Measurements from ENCODE around the gene PSMB3.
A peak's percentile ranks its signal among the peaks of the same experiment; 100 is the strongest.

The PSMB3 gene

GRCh38 chr17:38746849-38747462, 5.6 kb upstream of the PSMB3 start (continued):
- TF ChIP-seq, protein P1, sequence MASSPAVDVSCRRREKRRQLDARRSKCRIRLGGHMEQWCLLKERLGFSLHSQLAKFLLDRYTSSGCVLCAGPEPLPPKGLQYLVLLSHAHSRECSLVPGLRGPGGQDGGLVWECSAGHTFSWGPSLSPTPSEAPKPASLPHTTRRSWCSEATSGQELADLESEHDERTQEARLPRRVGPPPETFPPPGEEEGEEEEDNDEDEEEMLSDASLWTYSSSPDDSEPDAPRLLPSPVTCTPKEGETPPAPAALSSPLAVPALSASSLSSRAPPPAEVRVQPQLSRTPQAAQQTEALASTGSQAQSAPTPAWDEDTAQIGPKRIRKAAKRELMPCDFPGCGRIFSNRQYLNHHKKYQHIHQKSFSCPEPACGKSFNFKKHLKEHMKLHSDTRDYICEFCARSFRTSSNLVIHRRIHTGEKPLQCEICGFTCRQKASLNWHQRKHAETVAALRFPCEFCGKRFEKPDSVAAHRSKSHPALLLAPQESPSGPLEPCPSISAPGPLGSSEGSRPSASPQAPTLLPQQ (tag by site-specific recombination; IDR thresholded peaks at IDR 0.05), result peak; percentile 47; the same call in 1 of the 2 replicates
- TF ChIP-seq, protein P2, sequence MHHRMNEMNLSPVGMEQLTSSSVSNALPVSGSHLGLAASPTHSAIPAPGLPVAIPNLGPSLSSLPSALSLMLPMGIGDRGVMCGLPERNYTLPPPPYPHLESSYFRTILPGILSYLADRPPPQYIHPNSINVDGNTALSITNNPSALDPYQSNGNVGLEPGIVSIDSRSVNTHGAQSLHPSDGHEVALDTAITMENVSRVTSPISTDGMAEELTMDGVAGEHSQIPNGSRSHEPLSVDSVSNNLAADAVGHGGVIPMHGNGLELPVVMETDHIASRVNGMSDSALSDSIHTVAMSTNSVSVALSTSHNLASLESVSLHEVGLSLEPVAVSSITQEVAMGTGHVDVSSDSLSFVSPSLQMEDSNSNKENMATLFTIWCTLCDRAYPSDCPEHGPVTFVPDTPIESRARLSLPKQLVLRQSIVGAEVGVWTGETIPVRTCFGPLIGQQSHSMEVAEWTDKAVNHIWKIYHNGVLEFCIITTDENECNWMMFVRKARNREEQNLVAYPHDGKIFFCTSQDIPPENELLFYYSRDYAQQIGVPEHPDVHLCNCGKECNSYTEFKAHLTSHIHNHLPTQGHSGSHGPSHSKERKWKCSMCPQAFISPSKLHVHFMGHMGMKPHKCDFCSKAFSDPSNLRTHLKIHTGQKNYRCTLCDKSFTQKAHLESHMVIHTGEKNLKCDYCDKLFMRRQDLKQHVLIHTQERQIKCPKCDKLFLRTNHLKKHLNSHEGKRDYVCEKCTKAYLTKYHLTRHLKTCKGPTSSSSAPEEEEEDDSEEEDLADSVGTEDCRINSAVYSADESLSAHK (tag by site-specific recombination; IDR thresholded peaks at IDR 0.05), result peak; percentile 97
- TF ChIP-seq WT1 (tag by site-specific recombination; IDR thresholded peaks at IDR 0.05) (0 out of 2 replicates have a peak, but pooled peaks have one; percentile 27), ZFP69B (tag by site-specific recombination; IDR thresholded peaks at IDR 0.05) (peak; percentile 59; the same call in 1 of the 2 replicates), ZNF202 (tag by site-specific recombination; IDR thresholded peaks at IDR 0.05; ENCODE audit: borderline replicate concordance) (no peak), ZNF76 (tag by site-specific recombination; IDR thresholded peaks at IDR 0.05; ENCODE audit: borderline replicate concordance, low read depth) (peak; percentile 60), ZBTB8A (tag by site-specific recombination; IDR thresholded peaks at IDR 0.05) (no peak; the same call in 1 of the 2 replicates), GLIS2 (tag by site-specific recombination; IDR thresholded peaks at IDR 0.05) (peak; percentile 71), ZNF704 (tag by site-specific recombination; IDR thresholded peaks at IDR 0.05) (no peak)
- TF ChIP-seq, protein P3, sequence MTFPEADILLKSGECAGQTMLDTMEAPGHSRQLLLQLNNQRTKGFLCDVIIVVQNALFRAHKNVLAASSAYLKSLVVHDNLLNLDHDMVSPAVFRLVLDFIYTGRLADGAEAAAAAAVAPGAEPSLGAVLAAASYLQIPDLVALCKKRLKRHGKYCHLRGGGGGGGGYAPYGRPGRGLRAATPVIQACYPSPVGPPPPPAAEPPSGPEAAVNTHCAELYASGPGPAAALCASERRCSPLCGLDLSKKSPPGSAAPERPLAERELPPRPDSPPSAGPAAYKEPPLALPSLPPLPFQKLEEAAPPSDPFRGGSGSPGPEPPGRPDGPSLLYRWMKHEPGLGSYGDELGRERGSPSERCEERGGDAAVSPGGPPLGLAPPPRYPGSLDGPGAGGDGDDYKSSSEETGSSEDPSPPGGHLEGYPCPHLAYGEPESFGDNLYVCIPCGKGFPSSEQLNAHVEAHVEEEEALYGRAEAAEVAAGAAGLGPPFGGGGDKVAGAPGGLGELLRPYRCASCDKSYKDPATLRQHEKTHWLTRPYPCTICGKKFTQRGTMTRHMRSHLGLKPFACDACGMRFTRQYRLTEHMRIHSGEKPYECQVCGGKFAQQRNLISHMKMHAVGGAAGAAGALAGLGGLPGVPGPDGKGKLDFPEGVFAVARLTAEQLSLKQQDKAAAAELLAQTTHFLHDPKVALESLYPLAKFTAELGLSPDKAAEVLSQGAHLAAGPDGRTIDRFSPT (tag by site-specific recombination; IDR thresholded peaks at IDR 0.05), result peak; percentile 45; the same call in 1 of the 2 replicates

- Histone ChIP-seq H3K36me3 (ENCODE audit: control insufficient read depth in 2 of 2, insufficient read depth in 1 of 2, low read length in 2 of 2) (no peaks in the 10 kb centered on the region; a peak in 1 of 3 replicates), H3K9me3 (ENCODE audit: control insufficient read depth, insufficient read depth, low read depth, low read length) (no peaks in the 10 kb centered on the region), H3K4me1 (ENCODE audit: control insufficient read depth, insufficient read depth, low read length) (peaks cover 39% of the 10 kb centered on the region), H3K4me3 (ENCODE audit: low read depth, low read length) (peak overlapping the region; percentile 86), H3K27ac (ENCODE audit: extremely low read depth, low read depth, low read length) (peak overlapping the region; percentile 96)
- ChIA-PET CTCF (interaction anchor here (0.7 kb wide), 1 partner anchor 13 kb away, joined by 3 read pairs; no protein-coding TSS in a partner anchor), POLR2A (interaction anchor here (0.6 kb wide), 1 partner anchor 12 kb away, joined by 3 read pairs; no protein-coding TSS in a partner anchor)
- TF ChIP-seq ZEB2 (tag by site-specific recombination; IDR thresholded peaks at IDR 0.05), result peak; percentile 43
- no peak for TF ChIP-seq ZNF521 (tag by site-specific recombination; IDR thresholded peaks at IDR 0.05)
- TF ChIP-seq, protein P4, sequence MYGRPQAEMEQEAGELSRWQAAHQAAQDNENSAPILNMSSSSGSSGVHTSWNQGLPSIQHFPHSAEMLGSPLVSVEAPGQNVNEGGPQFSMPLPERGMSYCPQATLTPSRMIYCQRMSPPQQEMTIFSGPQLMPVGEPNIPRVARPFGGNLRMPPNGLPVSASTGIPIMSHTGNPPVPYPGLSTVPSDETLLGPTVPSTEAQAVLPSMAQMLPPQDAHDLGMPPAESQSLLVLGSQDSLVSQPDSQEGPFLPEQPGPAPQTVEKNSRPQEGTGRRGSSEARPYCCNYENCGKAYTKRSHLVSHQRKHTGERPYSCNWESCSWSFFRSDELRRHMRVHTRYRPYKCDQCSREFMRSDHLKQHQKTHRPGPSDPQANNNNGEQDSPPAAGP (tag by site-specific recombination; IDR thresholded peaks at IDR 0.05), result peak; percentile 65; the same call in 1 of the 2 replicates
- TF ChIP-seq ZBTB11 (tag by site-specific recombination; conservative IDR thresholded peaks at IDR 0.05; ENCODE audit: low read depth), result peak; percentile 25; the same call in 1 of the 2 replicates
- no peak for TF ChIP-seq ZNF548 (tag by site-specific recombination; IDR thresholded peaks at IDR 0.05)
- TF ChIP-seq, protein P5, sequence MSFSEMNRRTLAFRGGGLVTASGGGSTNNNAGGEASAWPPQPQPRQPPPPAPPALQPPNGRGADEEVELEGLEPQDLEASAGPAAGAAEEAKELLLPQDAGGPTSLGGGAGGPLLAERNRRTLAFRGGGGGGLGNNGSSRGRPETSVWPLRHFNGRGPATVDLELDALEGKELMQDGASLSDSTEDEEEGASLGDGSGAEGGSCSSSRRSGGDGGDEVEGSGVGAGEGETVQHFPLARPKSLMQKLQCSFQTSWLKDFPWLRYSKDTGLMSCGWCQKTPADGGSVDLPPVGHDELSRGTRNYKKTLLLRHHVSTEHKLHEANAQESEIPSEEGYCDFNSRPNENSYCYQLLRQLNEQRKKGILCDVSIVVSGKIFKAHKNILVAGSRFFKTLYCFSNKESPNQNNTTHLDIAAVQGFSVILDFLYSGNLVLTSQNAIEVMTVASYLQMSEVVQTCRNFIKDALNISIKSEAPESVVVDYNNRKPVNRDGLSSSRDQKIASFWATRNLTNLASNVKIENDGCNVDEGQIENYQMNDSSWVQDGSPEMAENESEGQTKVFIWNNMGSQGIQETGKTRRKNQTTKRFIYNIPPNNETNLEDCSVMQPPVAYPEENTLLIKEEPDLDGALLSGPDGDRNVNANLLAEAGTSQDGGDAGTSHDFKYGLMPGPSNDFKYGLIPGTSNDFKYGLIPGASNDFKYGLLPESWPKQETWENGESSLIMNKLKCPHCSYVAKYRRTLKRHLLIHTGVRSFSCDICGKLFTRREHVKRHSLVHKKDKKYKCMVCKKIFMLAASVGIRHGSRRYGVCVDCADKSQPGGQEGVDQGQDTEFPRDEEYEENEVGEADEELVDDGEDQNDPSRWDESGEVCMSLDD (tag by site-specific recombination; IDR thresholded peaks at IDR 0.05), result peak; percentile 94
- TF ChIP-seq ZNF354C (tag by site-specific recombination; IDR thresholded peaks at IDR 0.05; ENCODE audit: borderline replicate concordance, low read depth), result no peak
- TF ChIP-seq ZNF501 (tag by site-specific recombination; IDR thresholded peaks at IDR 0.05), result peak; percentile 71
- TF ChIP-seq ZNF350 (tag by site-specific recombination; IDR thresholded peaks at IDR 0.05), result no peak
Observed at GRCh38 chr17:38747463-38748148, 4.9 kb upstream of the PSMB3 start.

All from HEK293 (cell line).